CD14-positive monocyte (primary cell): ENCODE data around the gene ATM. TPM values are rescaled to one million over a fixed set of nuclear protein-coding genes. Genes with fewer than 3 reads are reported as not detected.

ENCODE experiments used
- DNase-seq, 3 donors: peaks; one replicate each; pipeline ENCODE4 v3.0.0-alpha.2; 2011 to 2022
- H2AFZ ChIP-seq: 2 replicates; pipeline ENCODE4 v1.6.0; 2012; ENCODE audit warnings: mild to moderate bottlenecking, low read depth, low read length, inconsistent platforms; ENCODE audit not compliant: insufficient read depth, poor library complexity, severe bottlenecking
- H3K27ac ChIP-seq, 2 donors: 1 replicate in 1 of 2; 2 replicates in 1 of 2; pipeline ENCODE4 v1.5.1; 2012 to 2013; ENCODE audit warnings: low read length in 2 of 2, control low read depth in 1 of 2, inconsistent platforms in 1 of 2, low read depth in 1 of 2, mild to moderate bottlenecking in 1 of 2
- H3K27me3 ChIP-seq, 2 donors: one replicate each; pipeline versions ENCODE4 v1.6.0 to v1.6.1; 2011 to 2013; ENCODE audit warnings: low read length in 2 of 2; ENCODE audit not compliant: control insufficient read depth in 2 of 2, insufficient read depth in 2 of 2
- H3K36me3 ChIP-seq, 2 donors: replicated peaks in 1 of 2; 1 replicate in 1 of 2; 2 replicates in 1 of 2; pipeline versions ENCODE4 v1.5.1 to v1.6.1; 2012 to 2013; ENCODE audit warnings: low read length in 2 of 2, control low read depth in 1 of 2, inconsistent platforms in 1 of 2, mild to moderate bottlenecking in 1 of 2; ENCODE audit not compliant: insufficient read depth in 2 of 2, control insufficient read depth in 1 of 2
- H3K4me1 ChIP-seq, 2 donors: 1 replicate in 1 of 2; 2 replicates in 1 of 2; pipeline versions ENCODE4 v1.5.1 to v1.6.1; 2012 to 2013; ENCODE audit warnings: low read length in 2 of 2, control low read depth in 1 of 2, inconsistent platforms in 1 of 2, mild to moderate bottlenecking in 1 of 2, moderate library complexity in 1 of 2; ENCODE audit not compliant: insufficient read depth in 2 of 2, control insufficient read depth in 1 of 2
- H3K4me2 ChIP-seq: replicated peaks from 2 replicates; pipeline ENCODE3; 2012; ENCODE audit warnings: low read length, moderate library complexity, mild to moderate bottlenecking; ENCODE audit not compliant: poor library complexity, severe bottlenecking; ENCODE audit errors: extremely low read depth
- H3K4me3 ChIP-seq, 3 experiments: fragments of 200-600 bp in 1 of 3; sonication (generic) in 1 of 3; replicated peaks in 1 of 3; 1 replicate in 2 of 3; 2 replicates in 1 of 3; pipeline ENCODE4 v1.5.1; 2011 to 2013; ENCODE audit warnings: low read length in 3 of 3, mild to moderate bottlenecking in 3 of 3, control low read depth in 2 of 3, low read depth in 2 of 3, inconsistent platforms in 1 of 3, moderate library complexity in 1 of 3
- H3K79me2 ChIP-seq: 2 replicates; pipeline ENCODE4 v1.6.0; 2012; ENCODE audit warnings: mild to moderate bottlenecking, control low read depth, inconsistent platforms, low read length, moderate library complexity; ENCODE audit not compliant: insufficient read depth
- H3K9ac ChIP-seq: 2 replicates; pipeline ENCODE4 v1.6.0; 2017; ENCODE audit warnings: low read length, mild to moderate bottlenecking; ENCODE audit not compliant: insufficient read depth, poor library complexity, severe bottlenecking
- H3K9me3 ChIP-seq, 2 donors: replicated peaks in 1 of 2; 1 replicate in 1 of 2; 2 replicates in 1 of 2; pipeline versions ENCODE4 v1.5.1 to v1.6.1; 2012 to 2013; ENCODE audit warnings: low read length in 2 of 2, control low read depth in 1 of 2; ENCODE audit not compliant: control insufficient read depth in 1 of 2, insufficient read depth in 1 of 2
- H4K20me1 ChIP-seq: 2 replicates; pipeline ENCODE4 v1.6.0; 2012; ENCODE audit warnings: mild to moderate bottlenecking, low read length, control low read depth, moderate library complexity; ENCODE audit not compliant: insufficient read depth
- H3K27ac Mint-ChIP-seq, 7 donors: one replicate each; pipeline ENCODE4 v1.8.0; 2020; ENCODE audit warnings: mild to moderate bottlenecking in 7 of 7, mixed read lengths in 7 of 7, moderate library complexity in 6 of 7, inconsistent platforms in 2 of 7
- H3K27me3 Mint-ChIP-seq, 3 donors: one replicate each; pipeline ENCODE4 v1.8.0; 2021 to 2022; ENCODE audit warnings: low read depth in 3 of 3, mild to moderate bottlenecking in 3 of 3, mixed read lengths in 3 of 3, moderate library complexity in 3 of 3, inconsistent platforms in 1 of 3
- H3K36me3 Mint-ChIP-seq, 2 donors: one replicate each; pipeline ENCODE4 v1.8.0; 2020; ENCODE audit warnings: mixed read lengths in 2 of 2, inconsistent platforms in 1 of 2, mild to moderate bottlenecking in 1 of 2
- H3K4me1 Mint-ChIP-seq: one replicate; pipeline ENCODE4 v1.8.0; 2020; ENCODE audit warnings: mild to moderate bottlenecking, mixed read lengths
- H3K4me3 Mint-ChIP-seq, 2 donors: one replicate each; pipeline ENCODE4 v1.8.0; 2020; ENCODE audit warnings: mild to moderate bottlenecking in 2 of 2, mixed read lengths in 2 of 2, moderate library complexity in 1 of 2
- H3K9me3 Mint-ChIP-seq, 7 donors: one replicate each; pipeline ENCODE4 v1.8.0; 2020 to 2022; ENCODE audit warnings: mixed read lengths in 7 of 7, mild to moderate bottlenecking in 6 of 7, moderate library complexity in 6 of 7, inconsistent platforms in 2 of 7
- WGBS: methylation state at CpG from one replicate; pipeline ENCODE4 v1.1.5; 2013; ENCODE audit warnings: missing lambda C conversion rate; ENCODE audit not compliant: insufficient coverage; 5-methylcytosine and 5-hydroxymethylcytosine counted together
- intact Hi-C, 2 donors: fragments of 100-400 bp; cut with micrococcal nuclease; formaldehyde crosslinking; loops; one replicate each; pipeline versions ENCODE4 v1.15.0 to v1.15.1; 2023
- polyA plus RNA-seq, 3 donors: library from polyadenylated mRNA; depleted of rRNA in 1 of 3; unstranded in 2 of 3; stranded (reverse) in 1 of 3; fragments of 300-500 nt in 2 of 3; fragments of >200 nt in 1 of 3; fragmentation: Illumina TruSeq in 2 of 3; gene quantifications; 1 replicate in 2 of 3; 2 replicates in 1 of 3; pipeline ENCODE4 v1.2.3, GENCODE V29; 2012 to 2021
- TF ChIP-seq, protein P1 (sequence below): fragments of 200-600 bp; IDR thresholded peaks from one replicate; pipeline ENCODE4 v1.8.0; 2022; ENCODE audit warnings: antibody characterized with exemption, mild to moderate bottlenecking

The ATM gene
- polyA plus RNA-seq, 3 donors: 13.2 to 56.7 (median 21.4) TPM

- Histone ChIP-seq H3K36me3 (no peaks in the 10 kb centered on the region), H3K4me3 (no peak overlapping the region), H3K9ac (no peak overlapping the region), H3K4me2 (no peak overlapping the region), H3K79me2 (no peaks in the 10 kb centered on the region), H3K9me3 (no peaks in the 10 kb centered on the region), H4K20me1 (no peaks in the 10 kb centered on the region), H3K4me1 (no peaks in the 10 kb centered on the region), H3K27ac (no peak overlapping the region), H3K27me3 (no peaks in the 10 kb centered on the region), H2AFZ (no peak overlapping the region)
- TF ChIP-seq, protein P1, sequence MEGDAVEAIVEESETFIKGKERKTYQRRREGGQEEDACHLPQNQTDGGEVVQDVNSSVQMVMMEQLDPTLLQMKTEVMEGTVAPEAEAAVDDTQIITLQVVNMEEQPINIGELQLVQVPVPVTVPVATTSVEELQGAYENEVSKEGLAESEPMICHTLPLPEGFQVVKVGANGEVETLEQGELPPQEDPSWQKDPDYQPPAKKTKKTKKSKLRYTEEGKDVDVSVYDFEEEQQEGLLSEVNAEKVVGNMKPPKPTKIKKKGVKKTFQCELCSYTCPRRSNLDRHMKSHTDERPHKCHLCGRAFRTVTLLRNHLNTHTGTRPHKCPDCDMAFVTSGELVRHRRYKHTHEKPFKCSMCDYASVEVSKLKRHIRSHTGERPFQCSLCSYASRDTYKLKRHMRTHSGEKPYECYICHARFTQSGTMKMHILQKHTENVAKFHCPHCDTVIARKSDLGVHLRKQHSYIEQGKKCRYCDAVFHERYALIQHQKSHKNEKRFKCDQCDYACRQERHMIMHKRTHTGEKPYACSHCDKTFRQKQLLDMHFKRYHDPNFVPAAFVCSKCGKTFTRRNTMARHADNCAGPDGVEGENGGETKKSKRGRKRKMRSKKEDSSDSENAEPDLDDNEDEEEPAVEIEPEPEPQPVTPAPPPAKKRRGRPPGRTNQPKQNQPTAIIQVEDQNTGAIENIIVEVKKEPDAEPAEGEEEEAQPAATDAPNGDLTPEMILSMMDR: no peak
- no peak for DNase-seq
- Mint-ChIP-seq H3K36me3 (no peaks in the 10 kb centered on the region), H3K4me3 (no peak overlapping the region), H3K27ac (no peak overlapping the region), H3K9me3 (peaks cover 0 to 2% (median 0%) of the 10 kb centered on the region in 7 donors), H3K27me3 (peaks cover 0 to 2% (median 0%) of the 10 kb centered on the region in 3 donors), H3K4me1 (no peaks in the 10 kb centered on the region)
- intact Hi-C loops: no loop called here
- WGBS: no CpG with 5 or more reads among the region's 1 CpG
Measured at GRCh38 chr11:108403052-108403451, 180.2 kb downstream of the ATM start.

DNA sequence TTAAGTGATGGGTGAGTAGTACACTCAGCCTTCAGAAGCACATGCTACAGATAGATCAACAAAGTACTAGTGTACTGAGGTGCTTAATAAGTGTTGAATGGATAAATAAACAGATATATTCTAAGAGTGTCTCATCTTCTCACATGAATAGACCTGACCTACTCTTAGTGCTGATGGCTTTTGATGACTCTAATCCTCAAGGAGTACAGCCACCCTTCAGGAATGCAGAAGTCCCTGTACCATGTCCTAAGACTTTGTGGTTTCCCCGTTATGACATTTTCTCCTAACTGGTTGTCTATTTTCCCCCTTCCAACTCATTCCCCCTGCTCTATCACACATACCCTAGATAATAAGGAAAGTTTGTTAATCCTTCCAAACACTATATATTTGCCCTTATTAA lies 182.8 kb downstream of the ATM start:
- Mint-ChIP-seq H3K4me3 (no peak overlapping the region), H3K27me3 (peaks cover 0 to 2% (median 0%) of the 10 kb centered on the region in 3 donors), H3K36me3 (no peaks in the 10 kb centered on the region), H3K4me1 (no peaks in the 10 kb centered on the region), H3K9me3 (peaks cover 0 to 2% (median 0%) of the 10 kb centered on the region in 7 donors), H3K27ac (no peak overlapping the region)
- Histone ChIP-seq H3K9me3 (no peaks in the 10 kb centered on the region), H3K36me3 (no peaks in the 10 kb centered on the region), H2AFZ (no peak overlapping the region), H4K20me1 (no peaks in the 10 kb centered on the region), H3K27me3 (no peaks in the 10 kb centered on the region), H3K79me2 (no peaks in the 10 kb centered on the region), H3K4me3 (no peak overlapping the region), H3K4me1 (no peaks in the 10 kb centered on the region), H3K27ac (no peak overlapping the region), H3K4me2 (no peak overlapping the region), H3K9ac (no peak overlapping the region)
- no CpG with 5 or more reads among the region's 1 CpG for WGBS
- TF ChIP-seq, protein P1: no peak
- intact Hi-C loops: no loop called here
- DNase-seq: no peak
